MM.1S (cell line): ENCODE data around the gene UNC5A.
A peak's percentile ranks its signal among the peaks of the same experiment; 100 is the strongest.

Source experiments
- DNase-seq: peaks from one replicate; pipeline ENCODE4 v3.0.0-alpha.2; 2015
- H2AFZ ChIP-seq: fragments of 300-600 bp; sonication (generic); 2 replicates; pipeline ENCODE4 v1.6.0; 2016; ENCODE audit warnings: antibody characterized with exemption, low read length
- H3F3A ChIP-seq: fragments of 300-600 bp; sonication (generic); 2 replicates; pipeline ENCODE4 v1.6.1; 2016; ENCODE audit warnings: mild to moderate bottlenecking, antibody characterized with exemption, low read length, moderate library complexity, mixed read lengths; ENCODE audit not compliant: insufficient read depth
- H3K27ac ChIP-seq: fragments of 300-600 bp; sonication (generic); 2 replicates; pipeline ENCODE4 v1.5.1; 2016; ENCODE audit warnings: mild to moderate bottlenecking, low read length
- H3K27me3 ChIP-seq: fragments of 300-600 bp; sonication (generic); replicated peaks from 2 replicates; pipeline ENCODE4 v1.6.0; 2016; ENCODE audit warnings: low read length; ENCODE audit not compliant: insufficient read depth
- H3K36me3 ChIP-seq: fragments of 300-600 bp; sonication (generic); replicated peaks from 2 replicates; pipeline ENCODE4 v1.6.1; 2016; ENCODE audit warnings: mild to moderate bottlenecking, low read length, mixed read lengths; ENCODE audit not compliant: insufficient read depth
- H3K4me1 ChIP-seq: fragments of 300-600 bp; sonication (generic); 2 replicates; pipeline ENCODE4 v1.6.1; 2016; ENCODE audit warnings: low read length, mixed read lengths
- H3K4me2 ChIP-seq: fragments of 300-600 bp; sonication (generic); 2 replicates; pipeline ENCODE4 v1.6.0; 2016; ENCODE audit warnings: low read depth, low read length
- H3K4me3 ChIP-seq: fragments of 300-600 bp; sonication (generic); 2 replicates; pipeline ENCODE4 v1.5.1; 2016; ENCODE audit warnings: low read length, mixed read lengths
- H3K79me2 ChIP-seq: fragments of 300-600 bp; sonication (generic); 2 replicates; pipeline ENCODE4 v1.6.1; 2016; ENCODE audit warnings: mixed run types, low read length, mixed read lengths
- H3K9ac ChIP-seq: fragments of 300-600 bp; sonication (generic); 2 replicates; pipeline ENCODE4 v1.6.1; 2016; ENCODE audit warnings: low read length, mixed read lengths
- H3K9me2 ChIP-seq: fragments of 300-600 bp; sonication (generic); replicated peaks from 2 replicates; pipeline ENCODE4 v1.6.1; 2016; ENCODE audit warnings: mild to moderate bottlenecking, low read length, mixed read lengths; ENCODE audit not compliant: insufficient read depth
- H3K9me3 ChIP-seq: fragments of 300-600 bp; sonication (generic); replicated peaks from 2 replicates; pipeline ENCODE4 v1.6.1; 2016; ENCODE audit warnings: mild to moderate bottlenecking, low read length, mixed read lengths; ENCODE audit not compliant: insufficient read depth
- H4K20me1 ChIP-seq: fragments of 300-600 bp; sonication (generic); 2 replicates; pipeline ENCODE4 v1.6.1; 2016; ENCODE audit warnings: mild to moderate bottlenecking, low read length, moderate library complexity, mixed read lengths; ENCODE audit not compliant: insufficient read depth
- EZH2 ChIP-seq: fragments of 300-600 bp; sonication (generic); optimal IDR thresholded peaks from 2 replicates; pipeline ENCODE3; 2017; ENCODE audit warnings: low read depth, mild to moderate bottlenecking, antibody characterized with exemption, low read length, mixed read lengths
- EZH2phosphoT487 ChIP-seq: fragments of 300-600 bp; sonication (generic); IDR thresholded peaks from 2 replicates; pipeline ENCODE4 v1.6.1; 2018; ENCODE audit warnings: antibody characterized with exemption, low read length
- TF ChIP-seq, protein P1 (sequence below): fragments of 300-600 bp; sonication (generic); IDR thresholded peaks from 2 replicates; pipeline ENCODE4 v1.5.1; 2016; ENCODE audit warnings: antibody characterized with exemption, low read length, mixed read lengths

UNC5A gene

DNA sequence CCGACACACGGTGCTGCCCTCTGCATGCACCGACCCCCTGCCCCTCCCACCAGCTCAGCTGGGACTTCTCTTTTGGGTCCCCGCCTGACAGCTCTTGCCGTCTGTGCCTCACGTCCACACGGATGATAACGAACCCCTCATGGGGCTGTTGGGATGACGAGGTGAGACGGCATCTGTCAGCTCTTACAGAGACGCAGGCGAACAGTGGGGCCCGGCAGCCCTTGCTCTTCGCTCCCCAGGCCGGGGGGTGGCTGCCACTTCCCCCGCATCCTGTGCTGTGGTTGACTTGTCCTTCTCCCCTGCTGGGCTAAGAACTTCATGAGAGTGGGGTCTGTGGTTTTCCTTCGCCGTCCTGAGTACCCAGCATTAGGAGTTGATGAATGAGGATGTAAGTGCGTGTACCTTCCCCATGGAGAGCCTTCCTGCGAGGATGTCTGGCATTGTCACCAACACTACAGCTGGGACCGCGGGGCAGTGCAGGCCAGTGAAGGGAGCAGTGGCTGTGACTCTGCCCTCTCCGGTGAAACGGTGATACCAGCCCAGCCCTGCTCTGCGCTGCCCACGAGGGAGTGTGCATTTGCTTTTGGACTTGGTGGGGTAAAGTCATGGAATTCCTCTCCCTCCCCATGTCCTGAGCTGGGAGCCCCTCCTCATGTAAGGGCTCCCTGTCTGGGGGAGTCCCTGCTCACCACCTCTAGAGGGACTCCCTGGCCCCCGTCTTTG, 65.6 kb downstream of the UNC5A start:
- H3K4me3 ChIP-seq, result no peak overlapping the region
- TF ChIP-seq EZH2phosphoT487 (no peak), EZH2 (no peak)
- TF ChIP-seq, protein P1, sequence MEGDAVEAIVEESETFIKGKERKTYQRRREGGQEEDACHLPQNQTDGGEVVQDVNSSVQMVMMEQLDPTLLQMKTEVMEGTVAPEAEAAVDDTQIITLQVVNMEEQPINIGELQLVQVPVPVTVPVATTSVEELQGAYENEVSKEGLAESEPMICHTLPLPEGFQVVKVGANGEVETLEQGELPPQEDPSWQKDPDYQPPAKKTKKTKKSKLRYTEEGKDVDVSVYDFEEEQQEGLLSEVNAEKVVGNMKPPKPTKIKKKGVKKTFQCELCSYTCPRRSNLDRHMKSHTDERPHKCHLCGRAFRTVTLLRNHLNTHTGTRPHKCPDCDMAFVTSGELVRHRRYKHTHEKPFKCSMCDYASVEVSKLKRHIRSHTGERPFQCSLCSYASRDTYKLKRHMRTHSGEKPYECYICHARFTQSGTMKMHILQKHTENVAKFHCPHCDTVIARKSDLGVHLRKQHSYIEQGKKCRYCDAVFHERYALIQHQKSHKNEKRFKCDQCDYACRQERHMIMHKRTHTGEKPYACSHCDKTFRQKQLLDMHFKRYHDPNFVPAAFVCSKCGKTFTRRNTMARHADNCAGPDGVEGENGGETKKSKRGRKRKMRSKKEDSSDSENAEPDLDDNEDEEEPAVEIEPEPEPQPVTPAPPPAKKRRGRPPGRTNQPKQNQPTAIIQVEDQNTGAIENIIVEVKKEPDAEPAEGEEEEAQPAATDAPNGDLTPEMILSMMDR, result no peak
- H3K9ac ChIP-seq, result no peak overlapping the region
- no peaks in the 10 kb centered on the region for H3K9me2 ChIP-seq
- H3F3A ChIP-seq, result no peaks in the 10 kb centered on the region
- no peak overlapping the region for H3K27ac ChIP-seq
- no peaks in the 10 kb centered on the region for H3K79me2 ChIP-seq
- no peaks in the 10 kb centered on the region for H3K36me3 ChIP-seq
- H3K9me3 ChIP-seq, result no peaks in the 10 kb centered on the region
- no peak overlapping the region for H2AFZ ChIP-seq
- H3K4me2 ChIP-seq, result no peak overlapping the region
- no peak for DNase-seq
- peaks cover 80% of the 10 kb centered on the region for H3K27me3 ChIP-seq
- H3K4me1 ChIP-seq, result no peaks in the 10 kb centered on the region
- no peaks in the 10 kb centered on the region for H4K20me1 ChIP-seq

DNA sequence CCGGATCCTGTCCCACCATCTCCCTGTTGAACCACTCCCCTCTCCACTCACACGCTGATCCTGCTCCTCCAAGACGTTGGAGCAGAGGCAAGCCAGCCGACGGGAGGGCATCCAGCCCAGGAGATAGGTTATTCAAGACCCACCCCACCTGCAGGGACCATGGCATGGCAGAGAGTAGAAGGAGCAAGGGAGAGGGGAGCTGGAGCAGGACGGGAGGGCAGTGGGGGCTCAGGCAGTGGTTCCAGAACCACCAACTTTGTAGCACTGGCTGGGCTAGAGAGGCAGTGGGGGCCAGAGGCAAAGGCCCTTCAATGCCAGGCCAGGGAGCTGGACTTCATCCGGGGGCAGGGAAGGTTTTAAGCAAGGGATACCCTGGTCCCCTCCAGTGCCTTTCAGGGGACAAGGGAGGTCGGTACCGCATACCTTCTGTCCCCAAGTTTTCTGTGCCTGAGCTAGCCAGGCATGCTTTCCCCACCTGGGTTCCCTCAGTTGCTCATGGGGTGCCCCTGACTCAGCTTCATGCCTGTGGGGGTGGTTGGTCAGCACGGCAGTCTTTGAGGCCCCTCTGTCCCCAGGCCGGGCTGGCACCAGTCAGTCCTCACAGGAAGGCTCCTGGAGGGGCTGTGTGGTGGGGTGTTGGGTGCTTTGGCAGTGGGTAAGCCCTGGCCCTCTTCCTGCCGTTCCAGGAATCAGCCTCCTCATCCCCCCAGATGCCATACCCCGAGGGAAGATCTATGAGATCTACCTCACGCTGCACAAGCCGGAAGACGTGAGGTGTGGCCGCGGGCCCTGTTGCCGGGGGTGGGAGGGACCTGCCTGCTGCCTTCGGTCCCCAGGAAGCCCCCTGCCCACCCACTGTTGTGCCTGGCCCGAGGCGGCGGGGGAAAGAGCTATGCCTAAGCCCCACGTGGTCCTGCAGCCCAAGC, 66.4 kb downstream of the UNC5A start:
- no peak overlapping the region for H3K4me3 ChIP-seq
- H3K4me1 ChIP-seq, result no peaks in the 10 kb centered on the region
- no peaks in the 10 kb centered on the region for H3F3A ChIP-seq
- H3K27ac ChIP-seq, result no peak overlapping the region
- H2AFZ ChIP-seq, result no peak overlapping the region
- H3K27me3 ChIP-seq, result peaks cover 88% of the 10 kb centered on the region
- H3K79me2 ChIP-seq, result no peaks in the 10 kb centered on the region
- TF ChIP-seq EZH2 (peak; percentile 31), EZH2phosphoT487 (no peak)
- no peak for DNase-seq
- H3K9ac ChIP-seq, result no peak overlapping the region
- H4K20me1 ChIP-seq, result no peaks in the 10 kb centered on the region
- no peaks in the 10 kb centered on the region for H3K9me2 ChIP-seq
- no peaks in the 10 kb centered on the region for H3K36me3 ChIP-seq
- no peak overlapping the region for H3K4me2 ChIP-seq
- H3K9me3 ChIP-seq, result no peaks in the 10 kb centered on the region

DNA sequence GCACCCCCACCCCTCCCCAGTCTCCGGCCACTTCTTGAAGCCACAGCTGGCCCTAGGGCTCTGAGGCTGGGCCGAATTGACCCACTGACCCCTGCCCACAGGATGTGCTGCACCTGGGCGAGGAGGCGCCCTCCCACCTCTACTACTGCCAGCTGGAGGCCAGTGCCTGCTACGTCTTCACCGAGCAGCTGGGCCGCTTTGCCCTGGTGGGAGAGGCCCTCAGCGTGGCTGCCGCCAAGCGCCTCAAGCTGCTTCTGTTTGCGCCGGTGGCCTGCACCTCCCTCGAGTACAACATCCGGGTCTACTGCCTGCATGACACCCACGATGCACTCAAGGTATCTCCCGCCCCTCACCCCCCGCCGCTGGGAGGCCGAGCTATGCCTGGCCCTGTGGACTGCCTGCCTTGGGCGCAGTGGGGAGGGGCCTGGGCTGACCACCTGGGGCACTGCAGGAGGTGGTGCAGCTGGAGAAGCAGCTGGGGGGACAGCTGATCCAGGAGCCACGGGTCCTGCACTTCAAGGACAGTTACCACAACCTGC, 67.5 kb downstream of the UNC5A start:
- Histone ChIP-seq H3K9me2 (no peaks in the 10 kb centered on the region), H3F3A (no peaks in the 10 kb centered on the region), H3K4me3 (no peak overlapping the region), H3K9ac (no peak overlapping the region), H3K79me2 (no peaks in the 10 kb centered on the region), H3K4me1 (no peaks in the 10 kb centered on the region), H3K4me2 (no peak overlapping the region), H3K27me3 (peaks cover 99% of the 10 kb centered on the region), H3K9me3 (no peaks in the 10 kb centered on the region), H4K20me1 (no peaks in the 10 kb centered on the region), H2AFZ (no peak overlapping the region), H3K27ac (no peak overlapping the region), H3K36me3 (no peaks in the 10 kb centered on the region)
- no peak for DNase-seq
- TF ChIP-seq, protein P1, result no peak
- TF ChIP-seq EZH2 (no peak), EZH2phosphoT487 (no peak)
